Neural cell (in vitro differentiated cells): Measurements from ENCODE around the gene CREBBP.

Source experiments
- EZH2 ChIP-seq: fragments of 200-600, 300-800 bp; shearing (Covaris generic), sonication (generic); IDR thresholded peaks from 2 replicates; pipeline ENCODE4 v1.6.1; 2014; ENCODE audit warnings: antibody characterized with exemption, low read length, borderline replicate concordance, mild to moderate bottlenecking; ENCODE audit not compliant: insufficient read depth, poor library complexity, severe bottlenecking
- POLR2AphosphoS5 ChIP-seq: IDR thresholded peaks from 2 replicates; pipeline ENCODE4 v1.6.1; 2012
- RAD21 ChIP-seq: fragments of 450-650 bp; conservative IDR thresholded peaks from 2 replicates; pipeline ENCODE4 v1.6.1; 2014; ENCODE audit warnings: antibody characterized with exemption, mild to moderate bottlenecking, moderate library complexity
- TF ChIP-seq, protein P1 (sequence below): fragments of 450-650 bp; IDR thresholded peaks from 2 replicates; pipeline ENCODE4 v1.5.1; 2014; ENCODE audit warnings: antibody characterized with exemption, mild to moderate bottlenecking, moderate library complexity; ENCODE audit not compliant: poor library complexity, severe bottlenecking

DNA sequence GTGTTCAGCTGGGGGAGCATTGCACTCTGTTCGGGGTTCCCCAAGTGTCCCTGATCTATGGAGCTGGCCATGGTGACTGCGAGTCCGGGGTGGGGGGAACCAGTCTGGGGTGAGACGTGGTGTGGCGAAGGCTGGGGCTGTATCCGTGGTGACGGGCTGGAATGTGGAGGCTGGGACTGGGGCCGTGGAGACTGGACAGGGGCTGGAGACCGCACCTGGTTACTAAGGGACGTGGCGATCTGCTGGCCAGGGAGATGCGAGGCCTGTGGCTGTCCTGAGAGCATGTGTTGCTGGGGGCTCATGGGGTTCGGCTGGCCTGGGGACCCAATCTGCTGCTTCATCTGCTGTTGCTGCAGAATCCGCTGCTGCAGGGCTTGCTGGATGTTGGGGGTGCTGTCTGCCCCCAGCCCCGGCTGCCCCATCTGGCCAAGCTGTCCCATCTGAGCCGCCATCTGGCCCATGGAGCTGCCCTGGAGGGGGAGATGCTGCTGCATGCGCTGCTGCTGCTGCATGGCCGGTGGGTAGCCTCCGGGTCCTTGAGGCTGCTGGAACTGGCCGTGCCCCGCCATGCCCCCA, 152.6 kb downstream of the CREBBP start:
- TF ChIP-seq, protein P1, sequence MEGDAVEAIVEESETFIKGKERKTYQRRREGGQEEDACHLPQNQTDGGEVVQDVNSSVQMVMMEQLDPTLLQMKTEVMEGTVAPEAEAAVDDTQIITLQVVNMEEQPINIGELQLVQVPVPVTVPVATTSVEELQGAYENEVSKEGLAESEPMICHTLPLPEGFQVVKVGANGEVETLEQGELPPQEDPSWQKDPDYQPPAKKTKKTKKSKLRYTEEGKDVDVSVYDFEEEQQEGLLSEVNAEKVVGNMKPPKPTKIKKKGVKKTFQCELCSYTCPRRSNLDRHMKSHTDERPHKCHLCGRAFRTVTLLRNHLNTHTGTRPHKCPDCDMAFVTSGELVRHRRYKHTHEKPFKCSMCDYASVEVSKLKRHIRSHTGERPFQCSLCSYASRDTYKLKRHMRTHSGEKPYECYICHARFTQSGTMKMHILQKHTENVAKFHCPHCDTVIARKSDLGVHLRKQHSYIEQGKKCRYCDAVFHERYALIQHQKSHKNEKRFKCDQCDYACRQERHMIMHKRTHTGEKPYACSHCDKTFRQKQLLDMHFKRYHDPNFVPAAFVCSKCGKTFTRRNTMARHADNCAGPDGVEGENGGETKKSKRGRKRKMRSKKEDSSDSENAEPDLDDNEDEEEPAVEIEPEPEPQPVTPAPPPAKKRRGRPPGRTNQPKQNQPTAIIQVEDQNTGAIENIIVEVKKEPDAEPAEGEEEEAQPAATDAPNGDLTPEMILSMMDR, result no peak
- TF ChIP-seq POLR2AphosphoS5 (no peak), RAD21 (no peak), EZH2 (no peak)
